AG10803 (cell line): Measurements from ENCODE around the gene TMEM198.

Experiments
- DNase-seq: peaks from one replicate; pipeline ENCODE4 v3.0.0; 2010; ENCODE audit warnings: low read depth
- H3K4me3 ChIP-seq: 2 replicates; pipeline ENCODE4 v1.5.1; 2011; ENCODE audit warnings: mild to moderate bottlenecking, low read length, control low read depth
- TF ChIP-seq, protein P1 (sequence below): conservative IDR thresholded peaks from 2 replicates; pipeline ENCODE4 v1.5.1; 2011; ENCODE audit warnings: mild to moderate bottlenecking, low read length, control low read depth, inconsistent platforms

The TMEM198 gene, protein sequence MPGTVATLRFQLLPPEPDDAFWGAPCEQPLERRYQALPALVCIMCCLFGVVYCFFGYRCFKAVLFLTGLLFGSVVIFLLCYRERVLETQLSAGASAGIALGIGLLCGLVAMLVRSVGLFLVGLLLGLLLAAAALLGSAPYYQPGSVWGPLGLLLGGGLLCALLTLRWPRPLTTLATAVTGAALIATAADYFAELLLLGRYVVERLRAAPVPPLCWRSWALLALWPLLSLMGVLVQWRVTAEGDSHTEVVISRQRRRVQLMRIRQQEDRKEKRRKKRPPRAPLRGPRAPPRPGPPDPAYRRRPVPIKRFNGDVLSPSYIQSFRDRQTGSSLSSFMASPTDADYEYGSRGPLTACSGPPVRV

DNA sequence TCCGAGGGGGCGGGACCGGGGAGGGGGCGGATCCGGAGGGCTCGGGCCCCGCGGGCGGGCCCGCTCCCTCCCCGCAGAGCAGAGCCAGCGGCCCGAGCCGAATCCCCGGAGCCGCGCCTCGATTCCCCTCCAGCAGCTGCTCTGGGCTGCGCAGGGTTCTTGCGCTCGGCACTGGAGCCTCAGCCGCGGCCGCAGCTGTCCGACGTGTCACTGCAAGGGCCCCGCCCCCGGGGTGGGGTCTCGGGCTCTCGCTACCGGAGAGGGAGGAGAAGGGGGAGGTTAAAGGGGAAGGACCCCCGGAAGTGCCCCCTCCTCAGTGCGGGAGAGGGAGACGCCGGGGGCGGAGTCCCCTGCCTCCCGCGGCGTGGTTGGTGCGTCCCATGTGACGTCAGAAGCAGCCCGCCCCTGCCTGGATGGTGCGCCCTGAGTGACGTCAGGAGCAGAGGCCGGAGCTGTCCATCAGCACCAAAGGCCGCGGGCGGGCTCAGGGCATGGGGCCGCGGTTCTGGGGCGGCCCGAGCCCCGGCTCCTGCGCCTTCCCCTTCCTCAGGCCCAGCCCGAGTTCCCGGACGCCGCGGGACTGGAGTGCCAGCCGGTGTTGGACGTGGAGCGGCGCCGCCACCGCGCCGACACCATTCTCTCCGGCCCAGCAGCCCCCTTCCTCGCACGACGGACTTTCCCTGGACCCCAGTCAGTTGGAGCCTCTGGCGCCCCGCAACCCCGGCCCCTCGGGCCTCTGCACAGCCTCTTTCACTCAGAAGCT is at the start of gene TMEM198, which contains the start of gene CHPF:
Gene TMEM198 (plus strand): TSS at position 433 of the 763 bp plus-strand sequence. CDS start 700 bp downstream, outside the sequence.
Gene CHPF (minus strand): TSS at position 214 of the 763 bp plus-strand sequence. CDS start 271 bp downstream, outside the sequence.
- TF ChIP-seq, protein P1, sequence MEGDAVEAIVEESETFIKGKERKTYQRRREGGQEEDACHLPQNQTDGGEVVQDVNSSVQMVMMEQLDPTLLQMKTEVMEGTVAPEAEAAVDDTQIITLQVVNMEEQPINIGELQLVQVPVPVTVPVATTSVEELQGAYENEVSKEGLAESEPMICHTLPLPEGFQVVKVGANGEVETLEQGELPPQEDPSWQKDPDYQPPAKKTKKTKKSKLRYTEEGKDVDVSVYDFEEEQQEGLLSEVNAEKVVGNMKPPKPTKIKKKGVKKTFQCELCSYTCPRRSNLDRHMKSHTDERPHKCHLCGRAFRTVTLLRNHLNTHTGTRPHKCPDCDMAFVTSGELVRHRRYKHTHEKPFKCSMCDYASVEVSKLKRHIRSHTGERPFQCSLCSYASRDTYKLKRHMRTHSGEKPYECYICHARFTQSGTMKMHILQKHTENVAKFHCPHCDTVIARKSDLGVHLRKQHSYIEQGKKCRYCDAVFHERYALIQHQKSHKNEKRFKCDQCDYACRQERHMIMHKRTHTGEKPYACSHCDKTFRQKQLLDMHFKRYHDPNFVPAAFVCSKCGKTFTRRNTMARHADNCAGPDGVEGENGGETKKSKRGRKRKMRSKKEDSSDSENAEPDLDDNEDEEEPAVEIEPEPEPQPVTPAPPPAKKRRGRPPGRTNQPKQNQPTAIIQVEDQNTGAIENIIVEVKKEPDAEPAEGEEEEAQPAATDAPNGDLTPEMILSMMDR: no peak
- H3K4me3 ChIP-seq: peak within 1 kb of the TSS; percentile 71
- DNase-seq: peak; percentile 98

DNA sequence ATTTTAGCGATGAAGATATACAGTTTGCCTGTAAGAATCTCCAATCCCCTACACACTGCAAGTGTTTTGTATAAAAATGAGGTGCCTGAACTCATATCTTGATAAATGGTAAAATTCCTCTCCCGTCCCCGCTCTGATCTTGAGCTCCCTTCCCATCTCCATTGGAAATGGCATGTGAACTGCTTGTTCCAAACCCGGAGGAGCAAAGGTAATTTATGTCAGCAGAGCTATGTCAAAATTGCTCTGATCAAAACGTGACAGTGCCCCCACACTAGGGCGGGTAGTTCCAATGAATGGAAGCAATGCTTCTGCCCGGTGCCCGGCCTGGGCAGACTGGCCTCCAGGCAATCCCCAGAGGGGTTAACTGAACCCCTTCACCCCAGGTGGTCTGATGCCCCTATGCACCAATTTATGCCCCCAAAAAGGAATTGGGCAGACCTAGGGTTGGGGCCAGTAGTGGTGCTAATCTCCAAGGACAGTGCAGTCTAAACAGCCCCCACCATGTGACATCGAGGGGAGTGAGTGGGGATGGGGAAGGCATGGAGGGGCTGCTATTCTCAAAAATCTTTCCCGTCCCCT is 48.8 kb upstream of the TMEM198 start:
- no peak overlapping the region for H3K4me3 ChIP-seq
- DNase-seq: no peak
- TF ChIP-seq, protein P1: no peak

DNA sequence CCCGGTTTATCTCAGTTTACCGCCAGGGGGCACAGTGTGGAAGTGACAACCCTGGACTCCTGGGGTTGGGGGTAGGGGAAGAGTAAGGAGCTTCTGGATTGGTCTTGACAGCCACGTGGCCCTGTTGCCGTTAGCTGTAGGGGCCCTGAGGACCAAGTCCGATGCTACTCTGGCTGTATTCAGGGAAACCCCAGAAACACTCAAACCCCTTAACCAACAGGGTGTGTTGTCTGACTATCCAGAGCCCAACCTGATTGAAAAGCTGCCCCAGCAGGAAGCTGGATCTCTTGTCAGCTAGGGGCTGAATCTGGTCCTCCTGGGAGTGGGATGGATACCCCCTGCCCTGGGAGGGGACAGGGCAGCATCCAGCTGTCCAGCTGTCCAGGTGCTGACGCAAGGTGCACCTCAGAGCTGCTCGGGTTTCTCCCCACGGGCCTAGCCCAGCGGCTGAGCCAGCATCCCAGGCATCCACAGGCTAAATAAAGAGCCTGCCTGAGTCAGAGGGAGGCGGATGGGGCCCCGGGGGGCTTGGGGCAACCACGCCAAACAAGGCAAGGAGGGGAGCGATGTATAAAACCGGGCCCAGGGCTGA is 48.2 kb upstream of the TMEM198 start:
- H3K4me3 ChIP-seq: no peak overlapping the region
- TF ChIP-seq, protein P1: peak; percentile 66
- peak; percentile 70 for DNase-seq

DNA sequence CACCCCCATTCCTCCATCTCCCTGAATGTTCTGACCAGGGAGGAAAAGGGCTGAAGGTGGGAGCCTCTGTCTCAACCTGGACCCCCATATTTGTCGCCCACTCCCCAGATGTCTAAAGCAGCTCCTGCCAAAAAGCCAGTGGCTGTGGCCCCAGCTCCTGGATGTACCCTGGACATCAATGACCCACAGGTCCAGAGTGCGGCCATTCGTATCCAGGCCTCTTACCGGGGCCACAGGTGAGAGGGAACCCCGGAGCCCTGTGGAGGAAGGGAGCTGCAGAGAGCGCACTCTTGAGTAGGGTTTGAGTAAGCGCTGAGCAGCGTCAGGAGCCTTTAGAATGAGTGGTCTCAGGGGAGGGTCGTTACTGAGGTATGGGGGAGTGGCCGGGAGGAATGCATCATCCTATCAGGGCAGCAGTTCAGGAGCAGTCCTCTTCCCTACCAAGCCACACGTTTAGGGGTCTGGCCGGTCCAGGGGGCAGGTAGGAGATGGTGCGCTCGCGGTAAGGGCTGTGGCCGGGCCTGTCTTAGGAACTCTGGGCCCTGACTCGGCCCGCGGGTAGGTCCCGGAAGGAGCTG is 47.5 kb upstream of the TMEM198 start:
- DNase-seq: no peak
- TF ChIP-seq, protein P1: no peak
- no peak overlapping the region for H3K4me3 ChIP-seq

DNA sequence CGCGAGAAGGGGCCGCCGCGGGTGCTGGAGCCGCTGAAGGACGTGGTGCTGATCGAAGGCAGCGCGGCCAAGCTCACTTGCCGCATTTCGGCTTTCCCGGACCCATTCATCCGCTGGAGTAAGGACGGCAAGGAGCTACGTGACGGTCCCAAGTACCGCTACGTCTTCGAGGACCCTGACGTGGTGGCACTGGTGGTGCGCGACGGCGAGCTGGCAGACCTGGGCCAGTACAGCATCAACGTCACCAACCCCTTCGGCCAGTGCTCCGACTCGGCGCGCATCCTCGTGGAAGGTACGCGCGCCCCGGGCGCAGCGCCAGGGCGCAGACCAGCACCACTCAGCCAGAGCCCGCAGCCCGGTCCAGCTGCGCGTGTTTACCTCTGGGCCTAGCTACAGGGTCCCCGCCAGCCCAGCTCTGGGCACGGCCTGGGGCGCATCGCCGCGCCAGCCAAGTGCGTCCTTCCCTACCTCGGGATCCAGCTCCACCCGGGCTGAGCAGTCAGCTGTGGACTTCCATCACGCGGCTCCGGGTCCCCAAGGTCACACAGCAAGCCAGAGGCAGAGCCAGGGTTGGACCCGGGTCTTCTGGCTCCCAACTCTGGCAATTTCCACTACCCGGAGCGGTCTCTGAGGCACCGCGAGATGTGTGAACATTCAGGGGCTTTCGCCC is 46.9 kb upstream of the TMEM198 start:
- H3K4me3 ChIP-seq: no peak overlapping the region
- TF ChIP-seq, protein P1: no peak
- no peak for DNase-seq
